ENCODE results near the gene CHRNE.

Gene CHRNE

GRCh38 chr17:4903051-4903818 lies at the start of gene CHRNE:
TSS of gene CHRNE (minus strand) at chr17:4903098. CDS start at chr17:4903063, 35 bp downstream.
- DNase-seq, result peak; percentile 86

DNA sequence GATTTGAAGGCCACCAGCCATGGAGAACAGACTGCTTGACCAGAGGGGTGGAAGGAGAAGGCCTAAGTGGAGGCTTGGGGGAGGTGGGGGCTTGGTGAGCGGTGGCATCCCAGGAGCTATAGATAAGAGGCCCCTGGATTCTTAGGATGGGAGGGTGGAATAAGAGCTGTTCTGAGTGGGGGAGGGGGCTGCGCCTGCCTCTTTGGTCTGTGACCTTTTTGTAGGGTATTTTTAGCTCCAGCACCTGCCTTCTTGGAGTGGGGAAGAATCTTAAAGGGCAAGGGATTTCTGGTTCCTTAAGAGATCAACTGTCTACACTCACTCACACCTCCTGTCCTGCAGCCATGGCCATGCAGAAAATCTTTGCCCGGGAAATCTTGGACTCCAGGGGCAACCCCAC lies 48.6 kb upstream of the CHRNE start:
- no peak for DNase-seq

DNA sequence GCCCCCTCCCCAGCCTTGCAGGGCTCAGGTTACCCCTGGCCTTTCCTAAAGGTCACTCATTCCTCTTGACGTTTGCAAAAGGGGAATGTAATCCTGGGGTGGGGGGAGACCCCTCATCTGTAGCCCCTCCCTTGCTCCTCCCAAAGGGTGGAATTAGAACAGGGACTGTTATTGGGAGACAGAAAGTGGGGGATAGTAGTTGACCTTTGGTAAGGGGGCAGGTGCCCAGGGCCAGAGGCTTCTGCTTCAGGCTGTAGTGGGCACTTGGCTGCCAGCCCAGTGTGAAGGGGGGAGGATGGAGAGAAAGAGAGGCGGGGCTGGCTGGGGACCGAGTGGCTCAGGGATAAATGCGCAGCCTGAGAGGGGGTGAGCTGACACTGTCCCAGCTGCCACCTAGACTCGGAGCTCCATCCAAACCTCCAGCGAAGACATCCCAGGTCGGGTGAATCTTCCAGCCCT lies 47.9 kb upstream of the CHRNE start, which contains the start of gene ENO3:
TSS of gene ENO3 (plus strand) at position 374 of the 459 bp plus-strand sequence. CDS start 711 bp downstream, outside the sequence.
- DNase-seq, result peak; percentile 56

- DNase-seq, result peak; percentile 86
These were observed 47.3 kb upstream of the CHRNE start for GRCh38 chr17:4950075-4950745.

DNA sequence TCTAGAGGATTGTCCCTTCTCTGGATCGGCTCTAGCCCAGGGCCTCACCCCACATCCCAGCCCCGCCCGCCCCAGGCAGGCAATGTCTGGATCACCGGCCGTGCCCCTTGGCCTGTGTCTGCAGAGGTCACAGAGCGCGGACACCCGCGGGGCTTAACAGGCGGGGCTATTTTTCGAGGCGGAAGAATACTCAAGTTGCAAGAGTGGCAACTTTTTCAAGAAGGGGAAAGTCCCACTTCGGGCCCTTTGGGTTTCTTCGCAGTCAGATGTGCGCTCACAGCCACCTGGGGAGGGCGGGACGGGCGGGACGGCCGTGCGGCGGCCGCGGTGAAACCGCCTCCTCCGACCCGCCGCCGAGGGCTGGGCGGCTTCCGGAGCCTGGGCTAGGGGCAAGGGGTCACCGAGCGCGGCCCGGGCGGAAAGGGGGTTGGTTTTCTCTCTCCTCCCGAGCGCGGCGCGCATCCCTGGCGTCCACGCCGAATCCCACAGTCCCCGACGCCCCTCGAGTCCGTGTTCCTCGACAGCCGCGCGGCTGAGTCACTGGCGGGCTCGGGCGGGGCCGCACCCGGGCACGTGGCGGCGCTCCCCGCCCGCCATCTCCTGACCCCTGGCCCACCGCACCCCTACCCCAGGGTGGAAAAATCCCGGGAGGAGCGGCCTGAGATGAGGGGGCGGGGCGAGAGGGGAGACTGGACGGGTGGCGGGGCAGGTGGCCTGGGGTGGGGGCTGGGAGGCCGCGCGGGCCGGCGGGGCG lies 46.6 kb upstream of the CHRNE start:
- DNase-seq, result peak; percentile 73

GRCh38 chr17:4948931-4949320 lies 46.0 kb upstream of the CHRNE start:
- DNase-seq, result peak; percentile 84

DNA sequence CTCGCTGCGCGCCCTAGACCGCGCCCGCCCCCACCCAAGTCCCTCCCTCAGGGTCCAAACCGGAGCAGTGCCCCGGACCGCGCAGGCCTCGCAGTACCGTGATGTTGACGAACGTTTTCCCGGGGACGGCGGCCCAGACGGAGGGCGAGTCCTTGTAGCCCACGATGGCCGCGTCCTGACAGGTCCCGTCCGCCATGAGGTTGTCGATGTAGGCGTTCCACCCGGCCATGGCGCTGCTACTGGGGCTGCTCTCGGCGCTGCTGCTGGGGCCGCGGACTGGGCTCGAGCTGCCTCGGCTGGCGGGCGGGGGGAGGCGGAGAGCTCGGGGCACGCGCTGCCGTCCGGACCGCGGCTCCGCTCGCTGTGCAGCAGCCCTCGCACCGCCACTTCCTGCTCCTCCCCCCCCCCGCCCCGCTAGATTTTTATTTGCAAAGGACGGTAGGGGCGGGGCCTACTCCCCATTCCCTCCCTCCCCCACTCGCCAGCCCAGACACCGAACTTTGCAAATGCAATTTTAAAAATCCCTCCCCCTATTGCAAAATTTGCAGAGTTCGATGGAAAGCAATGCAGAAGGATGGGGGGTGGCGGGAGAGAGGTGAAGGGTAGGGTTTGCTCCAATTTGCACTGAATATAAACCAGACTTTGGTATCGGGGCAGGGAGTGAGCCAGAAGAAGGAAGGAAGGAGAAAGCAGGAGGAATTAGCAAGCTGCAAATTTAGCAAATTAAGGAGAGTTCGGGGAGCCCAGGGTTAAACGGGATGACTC lies 45.5 kb upstream of the CHRNE start, which contains the start of gene PFN1:
TSS of gene PFN1 (minus strand) at position 365 of the 765 bp plus-strand sequence. CDS start at position 229, 136 bp downstream.
- peak; percentile 91 for DNase-seq

DNA sequence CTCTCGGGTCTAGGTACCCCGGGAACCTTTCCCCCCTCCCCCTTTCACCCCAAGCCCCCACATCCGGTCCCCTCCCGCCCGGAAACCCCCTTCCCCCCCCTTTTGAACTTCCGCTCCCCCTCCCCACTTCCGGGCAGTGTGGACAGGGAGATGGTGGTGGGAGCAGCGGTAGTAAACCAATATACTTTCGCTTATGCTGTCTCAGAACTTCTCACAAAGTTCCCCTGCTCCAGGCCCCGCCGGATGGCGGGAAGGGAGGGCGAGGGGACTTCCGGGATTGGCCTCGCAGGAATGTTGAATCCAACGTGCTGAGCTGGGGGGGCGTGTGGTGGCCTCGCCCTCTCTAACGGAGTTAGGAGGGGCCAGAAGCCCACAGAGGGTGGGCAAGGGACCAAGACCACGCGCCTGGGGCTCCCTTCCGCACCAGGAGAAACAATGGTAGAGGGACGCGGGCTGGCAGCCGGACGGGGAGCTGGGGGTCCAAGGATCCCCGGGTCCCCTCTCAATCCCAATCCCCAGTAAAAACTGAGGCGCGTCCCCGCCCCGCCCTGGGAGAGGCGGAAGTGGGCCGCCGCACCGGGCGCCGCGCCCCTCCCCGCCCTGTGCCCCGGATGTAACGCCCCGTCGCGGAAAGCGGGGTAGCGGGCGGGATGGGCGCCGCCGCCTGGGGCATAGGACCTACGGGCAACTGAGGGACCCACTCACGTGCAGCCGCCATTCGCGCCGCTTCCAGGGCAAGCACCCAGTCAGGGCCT lies 44.7 kb upstream of the CHRNE start:
- peak; percentile 61 for DNase-seq

DNA sequence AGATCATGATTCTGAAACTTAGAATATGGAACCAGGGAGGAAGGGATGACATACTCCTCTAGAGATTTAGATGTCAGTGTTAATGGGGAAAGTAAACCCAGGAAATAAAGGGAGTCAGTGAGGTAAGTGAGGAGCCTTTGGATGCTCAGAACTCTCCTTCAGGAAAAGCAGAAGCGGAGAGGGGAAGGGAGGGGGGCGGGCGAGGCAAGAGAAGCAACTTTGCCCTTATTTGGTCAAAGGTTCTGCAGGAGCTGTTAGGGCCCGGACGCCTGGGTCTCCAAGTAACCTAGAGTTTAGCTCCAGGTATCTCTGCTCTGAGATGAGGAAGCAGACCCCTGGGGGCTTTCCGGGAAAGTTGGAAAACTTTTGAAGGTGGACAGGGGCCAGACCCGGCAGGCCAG lies 44.1 kb upstream of the CHRNE start:
- DNase-seq, result no peak

DNA sequence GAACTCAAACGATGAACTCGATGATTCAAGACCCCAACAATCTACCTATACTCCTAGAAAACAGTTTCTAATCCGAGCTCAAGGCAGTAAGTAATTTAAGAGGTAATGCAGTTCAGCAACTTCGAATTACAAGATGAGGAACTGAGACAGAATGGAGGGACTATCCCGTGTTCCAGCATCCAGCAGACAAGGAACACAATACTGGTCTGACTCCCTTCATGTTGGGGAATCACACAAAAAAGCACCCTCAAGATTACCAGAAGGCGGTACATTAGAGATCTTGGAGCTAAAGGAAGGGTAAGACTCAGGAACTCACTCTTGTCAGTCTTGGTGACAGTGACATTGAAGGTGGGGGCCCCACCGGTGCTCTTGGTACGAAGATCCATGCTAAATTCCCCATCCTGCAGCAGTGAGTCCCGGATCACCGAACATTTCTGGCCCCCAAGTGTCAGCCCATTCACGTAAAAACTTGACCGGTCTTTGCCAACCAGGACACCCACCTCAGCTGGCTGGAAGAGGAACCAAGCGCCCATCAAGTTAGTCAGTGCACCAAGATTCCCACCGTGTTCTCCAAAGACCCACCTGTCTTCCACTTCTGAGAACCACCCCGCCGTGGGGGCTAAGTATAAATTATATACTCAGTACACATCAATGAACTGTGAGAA lies 43.5 kb upstream of the CHRNE start:
- peak; percentile 16 for DNase-seq

DNA sequence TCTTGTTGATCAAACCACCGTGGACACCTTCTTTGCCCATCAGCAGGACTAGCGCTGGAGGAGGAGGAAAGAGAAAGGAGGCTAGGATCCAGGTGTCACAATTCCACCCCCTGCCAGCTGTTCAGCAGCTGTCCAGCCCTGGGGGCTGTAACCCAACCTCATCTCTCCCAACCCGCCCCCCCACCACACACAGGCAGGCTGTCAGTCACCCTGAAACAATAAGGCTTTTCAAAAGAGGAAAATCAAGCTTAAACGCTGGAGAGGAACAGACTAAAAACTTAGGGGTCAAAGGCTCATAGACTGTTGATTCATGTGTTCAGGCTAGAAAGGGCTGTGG lies 43.0 kb upstream of the CHRNE start:
- no peak for DNase-seq

GRCh38 chr17:4945176-4945943 lies 42.5 kb upstream of the CHRNE start:
- DNase-seq, result peak; percentile 87

DNA sequence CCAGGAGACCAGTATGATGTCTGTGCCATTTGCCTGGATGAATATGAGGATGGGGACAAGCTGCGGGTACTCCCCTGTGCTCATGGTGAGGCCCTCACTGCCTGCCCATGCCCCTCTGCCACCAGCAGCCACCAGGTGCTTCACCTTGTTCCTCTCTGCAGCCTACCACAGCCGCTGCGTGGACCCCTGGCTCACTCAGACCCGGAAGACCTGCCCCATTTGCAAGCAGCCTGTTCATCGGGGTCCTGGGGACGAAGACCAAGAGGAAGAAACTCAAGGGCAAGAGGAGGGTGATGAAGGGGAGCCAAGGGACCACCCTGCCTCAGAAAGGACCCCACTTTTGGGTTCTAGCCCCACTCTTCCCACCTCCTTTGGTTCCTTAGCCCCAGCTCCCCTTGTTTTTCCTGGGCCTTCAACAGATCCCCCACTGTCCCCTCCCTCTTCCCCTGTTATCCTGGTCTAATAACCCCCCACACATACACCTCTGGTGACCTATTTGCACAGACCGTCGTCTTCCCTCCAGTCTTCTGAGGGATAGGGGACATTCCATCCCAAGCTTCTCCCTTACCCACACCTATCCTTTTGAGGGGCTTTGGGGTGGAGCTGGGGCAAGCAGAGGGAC lies 41.8 kb upstream of the CHRNE start:
- peak; percentile 23 for DNase-seq

DNA sequence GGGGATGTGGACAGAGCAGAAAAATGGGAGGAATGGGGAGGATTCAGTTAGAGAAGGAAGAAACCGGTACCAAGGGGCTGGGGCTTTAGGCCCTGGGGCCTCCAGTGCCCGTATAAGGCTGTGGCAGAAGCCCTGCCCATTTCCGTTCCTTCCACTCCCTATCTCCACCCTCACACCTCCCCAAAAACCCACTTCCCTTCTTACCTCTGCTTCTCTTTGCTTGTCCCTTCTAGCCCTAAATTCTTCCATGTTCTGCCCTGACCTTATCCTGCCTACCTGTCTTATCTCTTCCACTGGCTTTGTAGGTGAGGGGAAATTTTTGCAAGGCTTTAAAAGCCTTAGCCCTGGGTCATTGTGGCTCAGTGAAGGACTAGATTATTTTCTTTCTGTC lies 41.3 kb upstream of the CHRNE start:
- DNase-seq, result peak; percentile 76

- DNase-seq, result no peak
These were observed 40.0 kb upstream of the CHRNE start for GRCh38 chr17:4942760-4943508.

GRCh38 chr17:4941319-4941610 lies 38.4 kb upstream of the CHRNE start:
- peak; percentile 23 for DNase-seq

- no peak for DNase-seq
These were observed 37.8 kb upstream of the CHRNE start for GRCh38 chr17:4940555-4941318.

GRCh38 chr17:4939796-4940554 lies 37.1 kb upstream of the CHRNE start, which contains the start of the genes RNF167 and SLC25A11:
TSS of gene RNF167 (plus strand) at chr17:4940268. CDS start at chr17:4940910, 642 bp downstream.
TSS of gene SLC25A11 (minus strand) at chr17:4940046. CDS start at chr17:4939910, 136 bp downstream.
- DNase-seq, result peak; percentile 100

Data from hematopoietic multipotent progenitor cell treated with erythropoietin and hydrocortisone succinate and interleukin-3 and kit ligand, for 8 days (in vitro differentiated cells).